Liver (tissue), 9 donors: ENCODE data around the gene LOXHD1. TPM values are rescaled to one million over a fixed set of nuclear protein-coding genes. Genes with fewer than 3 reads are reported as not detected.

Experiments
- DNase-seq: peaks from one replicate; pipeline ENCODE4 v3.0.0-alpha.2; 2017; ENCODE audit warnings: low spot score
- H3K27ac ChIP-seq, 2 donors: one replicate each; pipeline ENCODE4 v1.7.0; 2013; ENCODE audit warnings: inconsistent platforms in 2 of 2, low read length in 2 of 2, control low read depth in 1 of 2, low read depth in 1 of 2, mild to moderate bottlenecking in 1 of 2
- H3K27me3 ChIP-seq, 4 donors: one replicate each; pipeline versions ENCODE4 v1.6.1 to v1.7.0; 2013; ENCODE audit warnings: low read length in 3 of 4, inconsistent platforms in 1 of 4, mild to moderate bottlenecking in 1 of 4, moderate library complexity in 1 of 4; ENCODE audit not compliant: control insufficient read depth in 4 of 4, insufficient read depth in 4 of 4
- H3K36me3 ChIP-seq, 4 donors: one replicate each; pipeline versions ENCODE4 v1.6.1 to v1.7.0; 2013; ENCODE audit warnings: low read length in 3 of 4, mild to moderate bottlenecking in 3 of 4, low read depth in 1 of 4, moderate library complexity in 1 of 4; ENCODE audit not compliant: control insufficient read depth in 4 of 4, insufficient read depth in 3 of 4
- H3K4me1 ChIP-seq, 4 donors: one replicate each; pipeline versions ENCODE4 v1.6.1 to v1.7.0; 2013; ENCODE audit warnings: low read length in 3 of 4, mild to moderate bottlenecking in 3 of 4, moderate library complexity in 1 of 4; ENCODE audit not compliant: control insufficient read depth in 4 of 4, insufficient read depth in 4 of 4
- H3K4me3 ChIP-seq, 3 donors: one replicate each; pipeline versions ENCODE4 v1.6.1 to v1.7.0; 2013; ENCODE audit warnings: low read length in 3 of 3, control low read depth in 1 of 3, low read depth in 1 of 3, mild to moderate bottlenecking in 1 of 3
- H3K9ac ChIP-seq, 2 donors: one replicate each; pipeline ENCODE4 v1.7.0; 2013; ENCODE audit warnings: low read length in 2 of 2, mild to moderate bottlenecking in 2 of 2, moderate library complexity in 2 of 2, control low read depth in 1 of 2, low read depth in 1 of 2
- H3K9me3 ChIP-seq, 4 donors: one replicate each; pipeline versions ENCODE4 v1.6.1 to v1.7.0; 2013; ENCODE audit warnings: low read length in 3 of 4; ENCODE audit not compliant: control insufficient read depth in 4 of 4
- ATF3 ChIP-seq: IDR thresholded peaks from 2 replicates; pipeline ENCODE4 v1.6.1; 2016; ENCODE audit warnings: antibody characterized with exemption
- CTCF ChIP-seq: fragments of 150-350 bp; IDR thresholded peaks from 2 replicates; pipeline ENCODE4 v1.5.1; 2017; ENCODE audit warnings: improper control_type of control experiment, low read depth, low read length; ENCODE audit not compliant: missing input control
- EGR1 ChIP-seq, 2 donors: IDR thresholded peaks; 2 replicates each; pipeline ENCODE4 v1.6.1; 2016 to 2018; ENCODE audit warnings: antibody characterized with exemption in 2 of 2, low read depth in 2 of 2
- FOXA1 ChIP-seq: IDR thresholded peaks from 2 replicates; pipeline ENCODE4 v1.6.1; 2016; ENCODE audit warnings: antibody characterized with exemption
- FOXA2 ChIP-seq: IDR thresholded peaks from 2 replicates; pipeline ENCODE4 v1.6.1; 2016; ENCODE audit warnings: antibody characterized with exemption
- GABPA ChIP-seq, 2 donors: IDR thresholded peaks in 1 of 2; conservative IDR thresholded peaks in 1 of 2; 2 replicates each; pipeline ENCODE4 v1.6.1; 2016; ENCODE audit warnings: antibody characterized with exemption in 2 of 2, mild to moderate bottlenecking in 1 of 2, moderate library complexity in 1 of 2
- HNF4A ChIP-seq, 2 donors: conservative IDR thresholded peaks; 2 replicates each; pipeline ENCODE4 v1.6.1; 2016; ENCODE audit warnings: antibody characterized with exemption in 2 of 2, mild to moderate bottlenecking in 2 of 2
- HNF4G ChIP-seq: IDR thresholded peaks from 2 replicates; pipeline ENCODE4 v1.6.1; 2016; ENCODE audit warnings: antibody characterized with exemption
- JUND ChIP-seq, 2 donors: IDR thresholded peaks; 2 replicates each; pipeline ENCODE4 v1.6.1; 2016; ENCODE audit warnings: antibody characterized with exemption in 2 of 2
- MAX ChIP-seq: IDR thresholded peaks from 2 replicates; pipeline ENCODE4 v1.6.1; 2016; ENCODE audit warnings: antibody characterized with exemption
- RAD21 ChIP-seq, 2 donors: IDR thresholded peaks; 2 replicates each; pipeline ENCODE4 v1.6.1; 2016; ENCODE audit warnings: antibody characterized with exemption in 2 of 2, mild to moderate bottlenecking in 2 of 2
- REST ChIP-seq: IDR thresholded peaks from 2 replicates; pipeline ENCODE4 v1.6.1; 2016; ENCODE audit warnings: antibody characterized with exemption, mild to moderate bottlenecking
- RXRA ChIP-seq, 2 donors: IDR thresholded peaks; 2 replicates each; pipeline ENCODE4 v1.6.1; 2017 to 2018; ENCODE audit warnings: antibody characterized with exemption in 2 of 2, mild to moderate bottlenecking in 1 of 2
- SP1 ChIP-seq: IDR thresholded peaks from 2 replicates; pipeline ENCODE4 v1.6.1; 2018; ENCODE audit warnings: antibody characterized with exemption, mild to moderate bottlenecking
- TAF1 ChIP-seq: conservative IDR thresholded peaks from 2 replicates; pipeline ENCODE4 v1.6.1; 2016; ENCODE audit warnings: antibody characterized with exemption, mild to moderate bottlenecking
- YY1 ChIP-seq: IDR thresholded peaks from 2 replicates; pipeline ENCODE4 v1.6.1; 2016; ENCODE audit warnings: antibody characterized with exemption, mild to moderate bottlenecking
- ZBTB33 ChIP-seq: IDR thresholded peaks from 2 replicates; pipeline ENCODE4 v1.6.1; 2016; ENCODE audit warnings: antibody characterized with exemption
- WGBS: extraction: QIAGEN DNeasy Blood & Tissue Kit; methylation state at CpG from one replicate; pipeline ENCODE4 v1.1.7; 2013; 5-methylcytosine and 5-hydroxymethylcytosine counted together
- polyA plus RNA-seq, 2 donors: library from polyadenylated mRNA; stranded (reverse) in 1 of 2; unstranded in 1 of 2; fragments of 200-250 nt in 1 of 2; fragments of >200 nt in 1 of 2; fragmentation: Nextera tagmentation in 1 of 2; extraction: Ambion mirVana in 1 of 2; gene quantifications; one replicate each; pipeline versions ENCODE4 v1.2.1 to v1.2.3, GENCODE V29; 2013 to 2015
- total RNA-seq, 2 donors: library from RNA; depleted of rRNA; stranded (reverse); fragments of >200 nt; gene quantifications; one replicate each; pipeline ENCODE4 v1.2.3, GENCODE V29; 2014
- donor health status: healthy.
- donor health status: healthy.
- donor health status: healthy.
- donor health status: healthy.
- donor health status: healthy.

LOXHD1 gene
- total and polyA plus RNA-seq, 4 donors: 0.09 to 0.25 TPM; not detected in 2

- Histone ChIP-seq H3K9me3 (peaks cover 3 to 18% (median 5%) of the 10 kb centered on the region in 4 donors), H3K27ac (no peak overlapping the region), H3K27me3 (no peaks in the 10 kb centered on the region), H3K36me3 (no peaks in the 10 kb centered on the region), H3K4me3 (no peak overlapping the region), H3K9ac (no peak overlapping the region), H3K4me1 (no peaks in the 10 kb centered on the region)
- no peak for DNase-seq
- TF ChIP-seq GABPA (IDR thresholded peaks at IDR 0.05 in 1 of 2, conservative IDR thresholded peaks at IDR 0.05 in 1 of 2) (no peak), TAF1 (no peak), RAD21 (IDR thresholded peaks at IDR 0.05) (no peak), HNF4A (conservative IDR thresholded peaks at IDR 0.05) (no peak), ZBTB33 (no peak), SP1 (no peak), FOXA2 (no peak), MAX (no peak), HNF4G (no peak), REST (no peak), JUND (IDR thresholded peaks at IDR 0.05) (no peak), YY1 (no peak), CTCF (no peak), EGR1 (IDR thresholded peaks at IDR 0.05; ENCODE audit: low read depth in 2 of 2) (no peak), RXRA (IDR thresholded peaks at IDR 0.05) (no peak), ATF3 (no peak), FOXA1 (no peak)
- 87% methylated on average over 11 of the region's 11 CpGs for WGBS
Observed at GRCh38 chr18:46577546-46577945, 79.5 kb downstream of the LOXHD1 start.

GRCh38 chr18:46575851-46576250 is 81.2 kb downstream of the LOXHD1 start:
- peak; percentile 22 for DNase-seq
- peaks cover 0 to 8% (median under 1%) of the 10 kb centered on the region in 4 donors for H3K9me3 ChIP-seq
- 96% methylated on average over 6 of the region's 6 CpGs for WGBS
- H3K9ac ChIP-seq: no peak overlapping the region
- no peak overlapping the region for H3K27ac ChIP-seq
- no peak for TF ChIP-seq ZBTB33
- no peak for TF ChIP-seq FOXA2
- TF ChIP-seq MAX: no peak
- TF ChIP-seq SP1: no peak
- no peak for TF ChIP-seq RAD21 (IDR thresholded peaks at IDR 0.05)
- no peak for TF ChIP-seq HNF4A (conservative IDR thresholded peaks at IDR 0.05)
- no peak for TF ChIP-seq TAF1
- no peak for TF ChIP-seq ATF3
- TF ChIP-seq CTCF: no peak
- H3K4me3 ChIP-seq: no peak overlapping the region
- no peaks in the 10 kb centered on the region for H3K4me1 ChIP-seq
- no peaks in the 10 kb centered on the region for H3K27me3 ChIP-seq
- H3K36me3 ChIP-seq: no peaks in the 10 kb centered on the region
